Stimulated activated CD4-positive, alpha-beta T cell treated with anti-CD3 and anti-CD28 coated beads, Interleukin-12 subunit alpha, Interleukin-12 subunit beta, amount 100 ng/mL, for 4 hours (primary cell): ENCODE data around the gene PLCL1.

Source experiments
- DNase-seq: peaks from one replicate; pipeline ENCODE4 v3.0.0-alpha.2; 2020

PLCL1 gene

DNA sequence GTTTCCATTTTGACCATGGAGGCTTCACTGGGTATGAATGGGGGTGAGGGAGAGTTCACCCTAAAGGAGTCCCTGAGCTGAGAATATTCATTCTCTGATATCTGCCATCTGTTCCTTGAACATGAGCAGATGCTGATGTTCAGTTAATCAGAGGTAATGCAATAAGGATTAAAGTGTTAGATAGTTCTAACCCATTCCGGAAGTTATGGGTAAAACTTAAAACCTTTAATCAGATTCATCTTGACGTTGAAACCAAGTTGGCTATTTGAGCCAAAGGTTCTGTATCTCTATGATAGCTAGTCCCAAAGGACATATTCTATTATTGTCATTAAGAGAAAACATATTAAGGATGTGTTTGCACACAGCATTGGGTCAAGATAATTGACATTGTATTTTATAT, 268.9 kb downstream of the PLCL1 start:
- no peak for DNase-seq

DNA sequence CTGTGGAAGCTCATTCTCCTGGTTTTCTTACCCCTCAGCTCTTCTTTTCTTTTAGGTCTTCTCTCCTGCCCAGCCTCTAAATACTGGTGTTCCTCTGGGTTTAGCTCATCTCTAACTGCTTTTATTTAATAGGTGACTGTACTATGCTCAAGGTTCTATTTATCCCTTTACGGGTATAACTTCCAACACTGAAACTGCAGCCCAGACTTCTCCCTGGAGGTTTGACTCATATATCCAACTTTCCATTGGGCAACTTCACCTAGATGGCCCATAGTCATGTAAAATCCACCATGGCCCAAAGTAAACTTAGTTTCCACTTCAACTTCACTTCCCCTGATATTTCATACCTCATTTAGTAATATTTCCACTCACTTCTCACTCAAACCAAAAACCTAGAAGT, 273.1 kb downstream of the PLCL1 start:
- no peak for DNase-seq

DNA sequence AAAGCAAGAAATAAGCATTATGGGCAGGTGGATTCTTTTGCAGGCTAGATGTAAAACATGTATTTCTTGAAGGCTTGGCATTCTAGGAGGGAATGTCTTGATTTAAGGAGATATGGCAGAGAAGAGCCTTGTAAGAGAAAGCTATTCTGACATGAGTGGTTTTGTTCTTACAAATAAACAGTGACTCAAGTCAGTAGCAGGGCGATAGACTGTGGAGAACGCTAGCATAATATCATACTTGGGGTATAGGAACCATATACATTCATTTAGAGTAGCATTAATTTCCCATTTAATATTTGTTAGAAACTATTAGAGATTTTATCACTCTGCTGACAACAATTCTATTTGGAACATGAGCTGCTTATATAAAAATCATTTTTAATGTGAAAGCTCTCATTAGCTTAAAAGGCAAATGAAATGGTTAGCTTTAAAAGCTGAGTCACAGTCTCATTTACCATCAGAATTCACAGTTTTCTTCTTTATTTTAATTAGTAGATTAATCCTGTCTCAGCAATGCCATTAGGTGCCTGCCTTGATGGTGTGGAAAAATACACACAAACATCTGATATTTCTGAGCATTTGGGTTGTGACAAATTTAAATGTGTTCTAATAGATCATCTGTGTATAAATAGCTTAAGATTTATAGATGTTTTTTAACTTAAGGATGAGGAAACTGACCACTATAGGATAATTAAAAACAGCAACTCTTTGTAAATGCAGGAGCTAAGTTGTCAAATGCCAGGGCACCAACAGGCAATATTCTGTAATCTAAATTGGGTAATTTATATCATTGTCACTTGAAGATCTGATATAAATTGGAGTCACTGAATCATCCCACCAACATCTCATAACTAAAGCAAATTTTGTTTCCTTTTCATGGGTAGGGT, 276.7 kb downstream of the PLCL1 start:
- no peak for DNase-seq

DNA sequence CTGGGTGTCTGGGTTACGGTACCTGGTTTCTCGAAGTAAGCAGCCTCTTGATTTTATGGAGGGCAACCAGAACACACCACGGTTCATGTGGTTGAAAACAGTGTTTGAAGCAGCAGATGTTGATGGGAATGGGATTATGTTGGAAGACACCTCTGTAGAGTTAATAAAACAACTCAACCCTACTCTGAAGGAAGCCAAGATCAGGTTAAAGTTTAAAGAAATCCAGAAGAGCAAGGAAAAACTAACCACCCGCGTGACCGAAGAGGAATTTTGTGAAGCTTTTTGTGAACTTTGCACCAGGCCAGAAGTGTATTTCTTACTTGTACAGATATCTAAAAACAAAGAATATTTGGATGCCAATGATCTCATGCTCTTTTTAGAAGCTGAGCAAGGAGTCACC, 279.8 kb downstream of the PLCL1 start:
- DNase-seq, result no peak

DNA sequence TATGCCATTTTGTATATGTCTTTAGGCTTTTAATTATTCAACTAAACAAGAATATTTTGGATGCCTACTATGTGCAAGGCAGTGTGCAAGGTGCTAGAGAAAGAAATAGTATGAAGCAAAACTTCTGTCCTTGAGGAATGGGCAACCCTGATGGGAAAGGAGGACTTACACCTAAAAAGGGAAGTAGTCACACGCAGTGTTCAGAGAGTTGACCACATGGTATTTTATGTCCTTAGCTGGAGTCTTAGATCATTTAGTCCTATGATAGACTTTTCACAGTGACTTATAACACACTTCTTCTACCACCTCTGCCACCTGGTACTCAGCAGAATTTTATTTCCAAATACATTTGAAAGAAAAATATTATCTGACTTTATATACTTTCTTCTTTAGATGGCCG, 291.6 kb downstream of the PLCL1 start:
- no peak for DNase-seq

DNA sequence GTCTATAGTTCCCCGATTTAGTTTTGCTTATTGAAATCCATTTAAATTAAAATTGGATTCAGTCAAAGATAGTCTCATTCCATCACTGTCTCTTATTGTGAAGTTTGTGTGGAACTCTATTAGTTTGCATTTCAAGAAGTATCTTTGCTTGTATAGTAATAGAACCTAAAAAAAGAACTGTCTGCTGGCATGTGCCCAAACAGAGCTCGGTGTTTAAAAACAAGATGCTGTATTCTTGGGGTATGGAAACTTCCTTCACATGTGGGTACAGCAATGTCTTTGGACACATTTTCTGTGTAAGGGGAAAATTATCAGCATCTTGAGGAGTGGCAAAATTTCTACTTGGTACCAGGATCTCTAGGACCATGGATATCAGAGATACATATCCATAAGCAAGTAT, 292.6 kb downstream of the PLCL1 start:
- no peak for DNase-seq

DNA sequence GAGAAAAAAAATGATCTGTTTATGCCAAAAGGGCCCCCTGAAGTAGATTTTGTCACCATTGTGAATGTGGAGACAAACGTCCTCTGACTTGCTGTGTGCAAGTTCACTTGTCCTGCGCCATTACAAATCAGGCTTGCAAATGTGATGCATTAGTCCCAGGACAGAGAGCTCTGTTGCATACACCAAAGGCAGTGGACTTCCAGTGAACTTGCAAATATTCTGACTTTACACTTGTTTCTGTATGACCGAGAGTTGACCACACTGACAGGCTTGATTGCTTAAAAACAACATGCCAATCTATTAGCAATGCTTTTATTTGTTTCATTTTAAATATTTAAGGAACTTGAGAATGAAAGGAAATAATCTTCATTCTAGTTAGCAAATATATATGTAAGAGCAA, 293.2 kb downstream of the PLCL1 start:
- DNase-seq, result no peak

DNA sequence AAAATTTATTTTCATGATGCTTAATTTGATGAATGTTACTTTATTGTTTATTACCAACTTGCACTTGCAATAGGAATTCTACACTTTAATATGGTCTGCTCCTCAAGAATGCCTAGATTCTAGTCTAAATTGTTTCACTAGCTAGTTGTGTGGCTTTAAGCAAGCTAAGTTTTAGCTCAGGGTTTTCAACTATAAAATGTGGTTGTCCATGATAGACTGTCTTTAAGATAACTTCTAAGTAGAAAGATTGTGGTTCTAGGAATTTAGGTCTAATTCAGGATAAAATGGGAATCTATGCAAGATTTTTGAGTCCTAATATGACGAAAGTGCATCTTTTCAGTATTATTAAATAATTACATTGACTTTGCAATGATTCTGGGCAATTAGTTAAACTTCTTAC, 294.0 kb downstream of the PLCL1 start:
- DNase-seq, result no peak

DNA sequence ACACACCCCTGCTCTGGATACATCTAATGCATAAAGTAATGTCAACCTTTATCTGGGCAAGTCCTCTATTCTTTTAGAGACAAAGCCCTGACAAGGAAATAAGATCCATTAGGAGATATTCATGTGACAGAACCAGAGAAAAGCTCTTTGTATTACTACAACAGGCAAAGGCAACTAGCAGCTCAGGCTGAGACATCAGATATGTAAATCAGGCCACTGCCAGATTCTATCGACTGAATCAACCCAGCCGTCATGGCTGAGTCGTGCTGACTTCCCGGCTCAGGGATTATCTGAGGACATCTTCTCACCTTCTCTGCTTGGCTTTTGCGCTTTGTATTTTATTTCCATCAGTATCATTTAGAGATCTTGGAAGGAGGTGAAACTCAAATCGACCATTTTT, 294.5 kb downstream of the PLCL1 start:
- DNase-seq, result no peak

DNA sequence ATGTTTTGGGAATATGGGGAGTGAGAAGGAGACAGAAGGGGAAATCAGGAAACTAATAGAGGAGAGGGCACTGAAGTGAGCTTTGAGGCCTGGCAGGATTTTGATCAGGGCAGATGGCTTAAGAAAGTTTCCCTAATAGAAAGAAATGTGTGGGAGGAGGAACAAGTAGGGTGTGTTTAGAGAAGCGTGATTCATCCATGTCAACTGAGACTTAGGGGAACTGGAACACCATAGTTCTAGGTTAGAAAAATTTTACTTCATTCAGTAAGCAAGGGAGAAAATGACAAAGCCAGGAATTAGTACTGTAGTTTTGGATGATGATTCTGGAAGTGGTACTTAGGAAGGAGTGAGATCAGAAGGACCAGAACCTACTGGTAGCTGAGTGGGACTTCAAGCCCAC, 296.0 kb downstream of the PLCL1 start:
- DNase-seq, result no peak

DNA sequence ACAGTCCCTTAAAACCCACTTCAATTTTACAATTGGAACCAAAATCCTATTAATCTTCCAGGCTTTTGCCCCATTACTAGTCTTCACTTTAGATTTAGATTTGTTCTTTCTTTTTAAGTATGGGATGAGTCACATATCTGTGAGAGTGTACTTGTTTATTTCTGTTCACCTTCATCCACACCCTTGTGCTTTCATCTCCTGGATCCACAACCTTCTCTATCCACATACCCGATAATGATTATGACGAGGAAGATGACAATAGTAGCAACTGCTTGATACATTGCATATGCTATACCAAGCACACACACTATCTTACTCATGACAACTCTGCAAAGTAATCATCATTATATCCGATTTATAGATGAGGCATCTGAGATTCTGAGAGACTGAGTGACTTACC, 297.3 kb downstream of the PLCL1 start:
- no peak for DNase-seq

DNA sequence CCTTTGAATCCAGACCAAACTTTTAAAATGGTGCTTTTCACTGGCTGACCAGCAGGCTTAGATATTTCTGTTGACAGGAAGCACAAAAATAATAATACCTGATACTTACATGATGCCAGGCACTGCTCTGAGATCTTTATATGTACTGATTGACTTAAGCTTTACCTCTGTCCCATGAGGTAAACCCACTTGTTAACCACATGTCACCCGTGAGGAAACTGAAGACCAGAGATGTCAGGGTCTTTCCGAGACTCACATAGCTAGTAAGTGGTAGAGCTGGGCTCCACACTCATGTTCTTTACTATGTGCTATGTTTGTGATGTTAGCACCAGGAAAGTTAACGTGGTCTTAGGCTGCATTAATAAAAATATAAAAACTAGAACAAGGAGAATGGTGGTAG, 297.7 kb downstream of the PLCL1 start:
- DNase-seq, result no peak

DNA sequence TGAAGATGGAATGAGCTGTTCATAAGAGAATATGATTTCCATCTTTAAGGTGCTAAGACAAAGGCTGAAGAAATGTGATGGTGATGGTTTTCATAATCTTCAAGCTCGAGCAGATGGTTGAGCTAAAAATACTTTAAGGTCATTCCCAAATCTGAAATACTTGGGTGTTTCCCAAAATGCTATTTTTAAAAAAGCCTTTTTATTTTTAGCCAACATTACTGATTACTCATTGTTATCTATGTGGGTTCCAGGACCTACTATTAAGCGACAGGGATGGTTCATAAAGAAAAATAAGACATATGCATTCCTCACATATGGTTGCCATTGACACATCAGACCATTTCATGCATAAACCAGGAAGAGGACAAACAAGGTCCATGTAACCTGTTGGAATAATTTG, 298.5 kb downstream of the PLCL1 start:
- no peak for DNase-seq

DNA sequence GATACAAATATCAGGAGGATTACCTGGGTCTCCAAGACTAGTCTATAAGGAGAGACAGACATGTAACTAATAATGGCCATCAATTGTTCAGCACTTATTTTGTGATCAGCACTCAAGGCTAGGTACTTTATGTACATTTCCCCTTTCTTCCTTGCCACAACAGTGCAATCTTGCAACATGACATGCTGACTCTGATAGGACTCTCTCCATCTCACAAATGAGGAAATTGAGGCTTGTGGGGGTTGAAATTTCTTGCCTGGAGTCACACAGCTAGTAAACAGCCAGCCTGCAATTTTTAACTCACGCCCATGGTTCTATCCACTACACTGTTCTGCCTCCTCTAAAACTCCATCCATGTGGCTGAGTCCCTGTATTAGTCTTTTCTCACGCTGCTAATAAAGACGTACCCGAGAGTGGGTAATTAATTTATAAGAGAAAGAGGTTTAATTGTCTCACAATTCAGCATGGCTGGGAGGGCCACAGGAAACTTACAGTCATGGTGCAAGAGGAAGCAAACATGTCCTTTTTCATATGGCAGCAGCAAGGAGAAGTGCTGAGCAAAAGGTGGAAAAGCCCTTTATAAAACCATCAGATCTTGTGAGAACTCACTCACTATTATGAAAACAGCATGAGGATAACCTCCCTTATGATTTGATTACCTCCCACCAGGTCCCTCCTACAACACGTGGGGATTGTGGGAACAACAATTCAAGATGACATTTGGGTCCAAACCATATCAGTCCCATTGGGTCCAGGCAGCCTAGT, 302.4 kb downstream of the PLCL1 start:
- no peak for DNase-seq

DNA sequence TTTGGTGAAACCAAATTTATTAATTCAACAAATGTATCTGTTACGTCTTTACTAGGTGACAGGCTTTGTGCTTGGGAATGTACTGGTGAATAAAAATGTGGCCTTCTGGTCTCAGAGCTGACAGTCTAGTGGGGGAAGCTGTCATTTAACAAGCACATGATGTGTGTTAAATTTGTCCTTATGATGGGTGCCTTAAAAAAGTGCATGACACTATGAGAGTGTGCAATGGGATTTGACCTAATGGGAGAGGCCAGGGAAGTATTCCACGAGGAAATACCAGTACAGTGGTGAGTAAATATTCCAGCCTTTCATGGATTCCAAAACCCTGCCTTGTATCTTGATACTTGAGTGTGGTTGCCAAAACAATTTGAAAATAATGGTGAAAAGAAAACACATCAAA, 308.9 kb downstream of the PLCL1 start:
- no peak for DNase-seq

DNA sequence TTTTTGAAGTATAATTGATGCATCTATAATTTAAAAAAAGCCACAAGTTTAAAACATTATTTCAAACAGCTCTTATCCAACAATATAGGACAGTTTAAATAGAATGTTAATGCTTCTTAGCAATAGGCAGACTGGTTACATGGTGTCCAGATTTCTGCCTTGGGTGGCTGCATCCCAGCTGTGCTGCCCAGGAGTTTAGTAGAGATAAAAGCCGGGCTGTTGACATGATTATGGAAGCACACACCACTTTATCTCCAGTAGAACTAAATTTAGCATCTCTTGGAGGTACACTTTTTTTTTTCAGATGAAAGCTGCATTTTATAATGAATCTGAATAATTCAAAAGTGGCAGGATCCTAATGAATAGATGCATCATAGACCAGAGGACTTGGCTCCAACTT, 309.7 kb downstream of the PLCL1 start:
- no peak for DNase-seq

DNA sequence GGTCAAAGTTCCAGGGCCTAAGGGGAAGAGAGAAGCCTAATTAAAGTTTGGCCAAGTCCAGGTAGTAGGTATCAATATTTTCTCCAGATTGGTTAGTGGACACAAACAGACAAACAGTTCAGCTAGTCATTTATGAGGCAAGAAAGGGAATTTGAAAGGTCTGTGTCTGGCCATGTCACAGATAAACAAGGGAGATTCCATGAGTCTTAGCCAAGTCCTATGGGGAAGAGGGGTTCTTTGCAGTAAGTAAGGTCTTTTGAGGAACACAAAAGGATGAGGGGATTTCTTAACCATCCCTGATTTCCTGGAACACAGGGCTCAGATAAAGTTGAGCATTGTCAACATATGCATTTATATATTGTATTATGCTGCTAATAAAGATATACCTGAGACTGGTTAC, 310.8 kb downstream of the PLCL1 start:
- DNase-seq, result no peak

DNA sequence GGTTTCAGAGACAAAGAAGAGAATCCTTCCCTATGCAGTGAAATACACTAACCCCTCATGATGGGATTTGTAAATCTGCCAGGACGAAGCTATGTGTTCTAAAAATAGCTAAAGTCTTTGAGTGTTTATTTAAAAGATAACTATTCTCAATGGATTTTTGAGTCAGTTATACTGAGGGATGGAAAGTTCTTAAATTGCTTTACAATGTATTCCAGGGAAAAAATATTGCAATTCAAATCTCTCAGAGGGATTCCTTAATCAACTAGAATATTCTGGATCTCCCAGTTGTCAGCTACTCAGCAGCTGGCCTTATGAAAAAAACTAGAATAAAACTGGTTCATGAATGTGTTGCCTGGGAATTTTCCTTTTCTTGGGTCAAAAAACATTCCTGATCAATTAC, 312.4 kb downstream of the PLCL1 start:
- no peak for DNase-seq

DNA sequence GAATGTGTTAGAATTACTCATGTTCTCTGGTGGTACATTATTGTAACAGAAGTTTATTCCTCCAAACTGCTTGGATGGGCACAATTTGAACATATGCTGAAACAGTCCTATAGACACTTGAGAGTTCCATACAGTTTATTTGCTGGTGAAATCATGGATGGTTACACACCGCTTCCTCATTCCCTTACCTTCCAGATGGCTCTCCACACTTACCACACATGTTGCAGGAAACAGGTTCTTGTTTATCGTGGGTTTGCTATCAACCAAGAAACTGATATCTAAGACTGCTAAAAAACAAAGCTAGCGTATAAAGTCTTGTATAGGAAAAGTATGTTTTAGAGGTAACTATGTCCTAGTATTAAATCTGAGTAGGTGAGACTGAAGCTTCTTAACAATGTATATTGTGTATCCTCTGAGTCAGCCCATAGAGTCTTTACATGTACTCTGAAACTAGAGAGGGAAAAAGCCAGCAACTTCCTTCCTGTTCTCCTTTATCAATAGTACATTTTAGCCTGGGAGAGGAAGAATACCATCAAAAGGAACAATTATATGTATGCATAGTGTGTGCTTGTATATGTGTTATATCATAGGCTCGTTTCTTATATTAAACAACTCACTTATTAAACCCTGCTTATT, 313.1 kb downstream of the PLCL1 start:
- no peak for DNase-seq

DNA sequence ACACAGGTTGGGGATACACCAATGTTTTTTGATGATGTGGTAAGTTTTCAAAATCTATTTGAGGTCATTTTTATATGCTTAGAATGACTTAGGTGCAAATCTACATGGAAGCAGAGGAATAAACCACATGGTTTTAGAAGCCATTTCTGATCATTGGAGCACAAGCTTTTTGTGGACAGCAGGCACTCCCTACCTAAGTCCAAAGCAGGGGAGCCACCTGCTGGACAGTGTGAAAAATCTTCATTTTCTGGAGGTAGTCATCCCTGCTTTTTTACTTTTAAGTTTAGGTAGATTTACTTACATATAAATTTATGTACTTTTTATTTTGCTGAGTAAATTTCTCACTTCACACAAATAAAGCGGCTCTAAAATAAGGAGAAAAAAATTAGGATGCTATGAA, 323.2 kb downstream of the PLCL1 start:
- DNase-seq, result peak; percentile 45

DNA sequence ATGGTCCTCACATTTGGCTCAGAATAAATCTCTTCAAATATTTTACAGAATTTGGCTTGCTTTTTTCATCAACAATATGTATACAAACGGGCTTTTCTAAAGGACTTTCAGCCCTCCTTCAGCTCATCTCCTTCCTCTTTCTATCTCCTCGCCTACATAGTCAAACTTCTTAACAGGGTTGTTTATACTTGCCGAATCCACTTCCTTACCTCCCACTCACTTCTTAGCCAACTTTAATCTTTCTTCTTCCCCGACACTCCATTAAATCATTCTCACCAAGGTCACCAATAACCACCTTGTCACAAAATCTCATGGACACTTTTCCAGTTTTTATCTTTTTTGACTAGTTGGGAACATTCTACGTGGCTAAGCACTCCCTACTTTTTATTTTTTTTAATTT, 325.2 kb downstream of the PLCL1 start:
- no peak for DNase-seq

DNA sequence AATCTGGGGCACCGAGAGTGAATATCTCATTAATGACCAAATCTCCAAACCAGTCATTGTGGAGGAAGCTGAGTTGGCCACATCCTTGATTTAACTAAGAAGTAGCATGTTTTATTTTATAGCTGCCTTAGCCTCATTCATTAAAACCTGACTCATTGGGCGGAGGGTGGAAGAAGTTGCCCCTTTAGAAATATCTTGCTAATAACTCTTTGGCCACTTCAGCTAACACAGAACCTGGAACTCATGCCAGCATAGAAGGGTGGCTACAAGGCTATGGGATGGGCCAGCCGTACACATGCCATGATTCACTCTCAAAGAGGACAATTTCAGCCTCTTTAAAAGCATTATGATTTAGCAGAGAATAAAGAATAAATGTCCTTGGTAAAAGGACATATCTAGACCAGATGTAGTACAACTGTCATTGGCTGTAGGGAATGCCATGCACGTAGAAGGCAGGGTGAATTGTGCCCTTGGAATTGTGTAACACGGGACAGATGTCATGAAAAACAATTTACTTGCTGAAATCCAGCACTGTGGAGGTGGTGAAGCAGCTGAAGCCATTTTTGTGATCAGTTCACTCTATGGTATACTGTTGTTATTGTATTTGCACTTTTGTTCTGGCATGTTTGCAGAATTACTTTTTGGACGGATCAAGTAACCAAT, 330.0 kb downstream of the PLCL1 start:
- no peak for DNase-seq

DNA sequence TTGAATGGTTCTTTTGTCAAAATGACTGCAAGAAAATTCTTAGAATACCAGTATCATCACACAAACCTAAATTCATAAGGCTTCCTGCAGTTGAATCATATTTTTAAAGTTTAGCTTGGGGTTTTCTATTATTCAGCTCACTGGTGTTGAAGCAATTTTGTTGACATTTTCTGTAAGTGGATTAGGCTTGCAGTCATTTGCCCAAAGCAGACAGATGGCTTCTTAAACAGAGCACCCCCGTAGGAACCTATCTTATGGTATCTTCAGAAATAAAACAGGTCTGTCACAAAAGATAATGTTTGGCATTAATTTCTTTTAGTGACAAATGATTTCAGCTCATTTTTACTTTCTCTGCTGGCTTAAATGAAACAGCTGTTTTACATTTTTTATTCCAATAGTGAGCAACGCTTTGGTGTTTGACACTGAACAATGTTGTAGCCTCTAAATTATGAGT, 331.1 kb downstream of the PLCL1 start:
- no peak for DNase-seq
